Gastroesophageal sphincter (tissue), 4 donors: ENCODE results near the gene CPHXL2. TPM values are rescaled to one million over a fixed set of nuclear protein-coding genes. Genes with fewer than 3 reads are reported as not detected.

Experiments used
- ATAC-seq: fragments of 150-250 bp; one replicate; pipeline ENCODE4 v1.9.1; 2016; ENCODE audit warnings: mild to moderate bottlenecking, moderate library complexity
- H3K27ac ChIP-seq, 4 donors: fragments of 200-600 bp; sonication (generic) in 3 of 4; 1 replicate in 3 of 4; 2 replicates in 1 of 4; pipeline ENCODE4 v1.5.1; 2016 to 2019
- H3K27me3 ChIP-seq: fragments of 200-600 bp; sonication (generic); one replicate; pipeline ENCODE4 v1.5.1; 2019
- H3K36me3 ChIP-seq, 2 donors: fragments of 200-600 bp; sonication (generic); one replicate each; pipeline ENCODE4 v1.5.1; 2019; ENCODE audit warnings: control low read depth in 1 of 2
- H3K4me1 ChIP-seq, 3 donors: fragments of 200-600 bp; sonication (generic); 1 replicate in 2 of 3; 2 replicates in 1 of 3; pipeline ENCODE4 v1.5.1; 2016 to 2019; ENCODE audit warnings: control low read depth in 2 of 3
- H3K4me3 ChIP-seq, 2 donors: fragments of 200-600 bp; sonication (generic); one replicate each; pipeline ENCODE4 v1.5.1; 2019; ENCODE audit warnings: mild to moderate bottlenecking in 1 of 2, moderate library complexity in 1 of 2
- H3K9me3 ChIP-seq, 3 donors: fragments of 200-600 bp; sonication (generic); one replicate each; pipeline ENCODE4 v1.5.1; 2017 to 2019; ENCODE audit warnings: control low read depth in 2 of 3
- CTCF ChIP-seq, 4 experiments: fragments of 200-600 bp in 2 of 4; fragments of 450-650 bp in 2 of 4; sonication (generic) in 1 of 4; IDR thresholded peaks; one replicate each; pipeline ENCODE4 v1.5.1; 2017 to 2019; ENCODE audit warnings: antibody characterized with exemption in 4 of 4, mild to moderate bottlenecking in 2 of 4, moderate library complexity in 2 of 4
- EP300 ChIP-seq: sonication (generic); formaldehyde crosslinking; IDR thresholded peaks from one replicate; pipeline ENCODE4 v1.6.1; 2017; ENCODE audit warnings: antibody characterized with exemption, mild to moderate bottlenecking
- POLR2A ChIP-seq, 2 donors: fragments of 450-650 bp; IDR thresholded peaks; one replicate each; pipeline ENCODE4 v1.6.1; 2017; ENCODE audit warnings: antibody characterized with exemption in 2 of 2, mild to moderate bottlenecking in 2 of 2, moderate library complexity in 1 of 2
- POLR2AphosphoS5 ChIP-seq: sonication (generic); formaldehyde crosslinking; IDR thresholded peaks from one replicate; pipeline ENCODE4 v1.6.1; 2017; ENCODE audit warnings: antibody characterized with exemption
- WGBS, 2 donors: methylation state at CpG; one replicate each; pipeline ENCODE4 v1.1.5; 2018; ENCODE audit warnings: low coverage in 1 of 2; 5-methylcytosine and 5-hydroxymethylcytosine counted together
- total RNA-seq, 4 donors: library from RNA; depleted of rRNA; stranded (reverse); fragments of >200 nt; gene quantifications; one replicate each; pipeline ENCODE4 v1.1.0, GENCODE V29; 2016

CPHXL2 gene
- total RNA-seq: not detected

GRCh38 chr16:75676909-75677308, at the start of gene CPHXL2:
Gene CPHXL2, minus strand, starts transcription at chr16:75677009. Its CDS starts 10 bp downstream, at chr16:75676999.
- ATAC-seq: no peak
- Histone ChIP-seq H3K9me3 (no peaks in the 10 kb centered on the region), H3K27ac (no peak within 1 kb of the TSS), H3K4me3 (no peak within 1 kb of the TSS), H3K4me1 (no peaks in the 10 kb centered on the region), H3K27me3 (no peaks in the 10 kb centered on the region), H3K36me3 (no peaks in the 10 kb centered on the region)
- TF ChIP-seq POLR2AphosphoS5: no peak
- no peak for TF ChIP-seq POLR2A (IDR thresholded peaks at IDR 0.05)
- no peak for TF ChIP-seq EP300
- no peak for TF ChIP-seq CTCF (IDR thresholded peaks at IDR 0.05)
- 91 to 100% methylated on average over 4 of the region's 4 CpGs for WGBS, 2 donors

- TF ChIP-seq CTCF (IDR thresholded peaks at IDR 0.05) (no peak), POLR2A (IDR thresholded peaks at IDR 0.05) (no peak), EP300 (no peak), POLR2AphosphoS5 (no peak)
- Histone ChIP-seq H3K27ac (no peak within 1 kb of the TSS), H3K4me3 (no peak within 1 kb of the TSS), H3K36me3 (no peaks in the 10 kb centered on the region), H3K9me3 (no peaks in the 10 kb centered on the region), H3K4me1 (no peaks in the 10 kb centered on the region), H3K27me3 (no peaks in the 10 kb centered on the region)
- 88 to 92% methylated on average over 3 to 5 of the region's 5 CpGs for WGBS, 2 donors
- no peak for ATAC-seq
These were observed 49.6 kb upstream of the CPHXL2 start, which contains the start of gene CPHXL for GRCh38 chr16:75726390-75726789. Gene CPHXL, minus strand, starts transcription at chr16:75726490. Its CDS starts 48 bp downstream, at chr16:75726442.

- Histone ChIP-seq H3K36me3 (no peaks in the 10 kb centered on the region), H3K27me3 (no peaks in the 10 kb centered on the region), H3K27ac (no peak overlapping the region), H3K9me3 (peaks cover 0 to 11% (median 0%) of the 10 kb centered on the region in 3 donors), H3K4me3 (no peak overlapping the region), H3K4me1 (no peaks in the 10 kb centered on the region)
- ATAC-seq: no peak
- no peak for TF ChIP-seq CTCF (IDR thresholded peaks at IDR 0.05)
- no peak for TF ChIP-seq POLR2AphosphoS5
- TF ChIP-seq POLR2A (IDR thresholded peaks at IDR 0.05): no peak
- no peak for TF ChIP-seq EP300
- WGBS, 2 donors: 79 to 90% methylated on average over 4 of the region's 4 CpGs
These were observed 41.6 kb upstream of the CPHXL2 start for GRCh38 chr16:75718452-75718851.

GRCh38 chr16:75714661-75715060, 37.9 kb upstream of the CPHXL2 start:
- peaks cover 0 to 21% (median 0%) of the 10 kb centered on the region in 3 donors for H3K9me3 ChIP-seq
- H3K4me1 ChIP-seq: no peaks in the 10 kb centered on the region
- no peak overlapping the region for H3K4me3 ChIP-seq
- H3K36me3 ChIP-seq: peaks cover 0 to 9% of the 10 kb centered on the region in 2 donors
- TF ChIP-seq EP300 (no peak), POLR2A (IDR thresholded peaks at IDR 0.05) (no peak), POLR2AphosphoS5 (no peak), CTCF (IDR thresholded peaks at IDR 0.05) (no peak)
- no peaks in the 10 kb centered on the region for H3K27me3 ChIP-seq
- ATAC-seq: no peak
- H3K27ac ChIP-seq: no peak overlapping the region

GRCh38 chr16:75710344-75710743, 33.5 kb upstream of the CPHXL2 start:
- no peak overlapping the region for H3K4me3 ChIP-seq
- no peak for ATAC-seq
- H3K9me3 ChIP-seq: peaks cover 0 to 12% (median 0%) of the 10 kb centered on the region in 3 donors
- H3K27me3 ChIP-seq: no peaks in the 10 kb centered on the region
- no peaks in the 10 kb centered on the region for H3K4me1 ChIP-seq
- no peak overlapping the region for H3K27ac ChIP-seq
- 87 to 100% methylated on average over 2 of the region's 2 CpGs for WGBS, 2 donors
- TF ChIP-seq CTCF (IDR thresholded peaks at IDR 0.05): no peak
- TF ChIP-seq POLR2A (IDR thresholded peaks at IDR 0.05): no peak
- TF ChIP-seq EP300: no peak
- TF ChIP-seq POLR2AphosphoS5: no peak
- peaks cover 0 to 9% of the 10 kb centered on the region in 2 donors for H3K36me3 ChIP-seq
